NCI-H460 (cell line): ENCODE data around the gene TOMT. TPM values are rescaled to one million over a fixed set of nuclear protein-coding genes. Genes with fewer than 3 reads are reported as not detected.

Experiments
- DNase-seq: peaks from one replicate; pipeline ENCODE4 v3.0.0-alpha.2; 2016; ENCODE audit warnings: low read depth; ENCODE audit errors: extremely low read depth
- total RNA-seq: library from RNA; depleted of rRNA; stranded (reverse); fragments of >200 nt; shearing (Covaris generic); gene quantifications from 2 replicates; pipeline ENCODE4 v1.2.3, GENCODE V29; 2014

The TOMT gene
- total RNA-seq, 1 experiment from 2014 or later: not detected

- no peak for DNase-seq
These were observed 19.9 kb upstream of the TOMT start for GRCh38 chr11:72085621-72086351.

GRCh38 chr11:72088076-72088808 is 17.5 kb upstream of the TOMT start:
- no peak for DNase-seq

- DNase-seq: peak; percentile 67
These were observed 14.4 kb upstream of the TOMT start for GRCh38 chr11:72091292-72091691.

GRCh38 chr11:72098741-72099140 is 7.0 kb upstream of the TOMT start:
- DNase-seq: no peak

- DNase-seq: no peak
These were observed 5.7 kb upstream of the TOMT start for GRCh38 chr11:72100009-72100408.

GRCh38 chr11:72100462-72100861 is 5.3 kb upstream of the TOMT start:
- DNase-seq: no peak

GRCh38 chr11:72102162-72102561 is 3.6 kb upstream of the TOMT start:
- no peak for DNase-seq

- no peak for DNase-seq
These were observed 3.1 kb upstream of the TOMT start for GRCh38 chr11:72102631-72102945.

- DNase-seq: peak; percentile 96
These were observed 2.6 kb upstream of the TOMT start, which contains the start of gene LAMTOR1 for GRCh38 chr11:72102946-72103753. Gene LAMTOR1 (minus strand): TSS chr11:72103297. CDS start chr11:72103224, 73 bp downstream.

GRCh38 chr11:72103754-72104167 is 2.0 kb upstream of the TOMT start:
- DNase-seq: no peak

- no peak for DNase-seq
These were observed 5.8 kb downstream of the TOMT start for GRCh38 chr11:72111300-72112142.

- peak; percentile 98 for DNase-seq
These were observed 6.6 kb downstream of the TOMT start, which contains the start of gene ANAPC15 for GRCh38 chr11:72112143-72112977. Gene ANAPC15 (minus strand): TSS chr11:72112695. CDS start chr11:72111276, 1,419 bp downstream.

- no peak for DNase-seq
These were observed 7.5 kb downstream of the TOMT start for GRCh38 chr11:72112978-72113808.

- DNase-seq: no peak
These were observed 8.8 kb downstream of the TOMT start for GRCh38 chr11:72114570-72114969.

- no peak for DNase-seq
These were observed 10.5 kb downstream of the TOMT start for GRCh38 chr11:72116019-72116755.

GRCh38 chr11:72119198-72119597 is 13.5 kb downstream of the TOMT start:
- no peak for DNase-seq

- DNase-seq: no peak
These were observed 15.2 kb downstream of the TOMT start for GRCh38 chr11:72120930-72121329.

- no peak for DNase-seq
These were observed 16.9 kb downstream of the TOMT start for GRCh38 chr11:72122607-72123006.
